Right lobe of liver (tissue), 6 donors: ENCODE measurements around the gene OR10J4. TPM values are rescaled to one million over a fixed set of nuclear protein-coding genes. Genes with fewer than 3 reads are reported as not detected.

Experiments
- ATAC-seq, 4 donors: fragments of 200-7000 bp; cut with Tn5 transposase; one replicate each; pipeline ENCODE4 v1.9.1; 2020; ENCODE audit warnings: mild to moderate bottlenecking in 4 of 4, moderate library complexity in 4 of 4
- DNase-seq, 3 donors: peaks; one replicate each; pipeline ENCODE4 v3.0.0-alpha.2; 2020
- H3K27ac ChIP-seq, 3 donors: fragments of 200-600 bp; one replicate each; pipeline ENCODE4 v1.8.0; 2022
- H3K27me3 ChIP-seq, 2 donors: fragments of 200-600 bp; one replicate each; pipeline ENCODE4 v1.8.0; 2022
- H3K36me3 ChIP-seq, 4 donors: fragments of 200-600 bp; sonication (generic) in 1 of 4; one replicate each; pipeline versions ENCODE4 v1.5.1 to v1.8.0; 2017 to 2022; ENCODE audit warnings: control low read depth in 1 of 4
- H3K4me1 ChIP-seq, 4 donors: fragments of 200-600 bp; sonication (generic) in 1 of 4; one replicate each; pipeline versions ENCODE4 v1.5.1 to v1.8.0; 2017 to 2022; ENCODE audit warnings: control low read depth in 1 of 4
- H3K4me3 ChIP-seq, 3 donors: fragments of 200-600 bp; one replicate each; pipeline ENCODE4 v1.8.0; 2022
- H3K9me3 ChIP-seq, 4 donors: fragments of 200-600 bp; sonication (generic) in 1 of 4; one replicate each; pipeline versions ENCODE4 v1.5.1 to v1.8.0; 2017 to 2022; ENCODE audit warnings: control low read depth in 1 of 4
- CTCF ChIP-seq, 4 donors: fragments of 200-600 bp in 3 of 4; fragments of 450-650 bp in 1 of 4; IDR thresholded peaks; one replicate each; pipeline versions ENCODE4 v1.5.1 to v1.8.0; 2016 to 2022; ENCODE audit warnings: antibody characterized with exemption in 4 of 4, mild to moderate bottlenecking in 2 of 4
- POLR2A ChIP-seq: fragments of 450-650 bp; IDR thresholded peaks from one replicate; pipeline ENCODE4 v1.6.1; 2017; ENCODE audit warnings: antibody characterized with exemption, mild to moderate bottlenecking
- WGBS: methylation state at CpG from one replicate; pipeline ENCODE4 v1.1.6; 2018; ENCODE audit warnings: low coverage, low lambda C conversion rate; ENCODE audit not compliant: insufficient coverage; ENCODE audit errors: missing lambda C conversion rate; 5-methylcytosine and 5-hydroxymethylcytosine counted together
- intact Hi-C, 2 donors: fragments of 100-400 bp; cut with DNase I; formaldehyde crosslinking; loops; one replicate each; pipeline versions ENCODE4 v1.11.2 to v1.14.1; 2022
- total RNA-seq, 6 experiments: library from RNA; depleted of rRNA in 2 of 6; stranded (reverse); fragments of >200 nt in 2 of 6; fragmentation: NEBNext Ultra II Directional in 3 of 6; extraction: Animal tissue kit (Norgen Biotek cat#: 25700) in 3 of 6; gene quantifications; one replicate each; pipeline versions ENCODE4 v1.1.0 to v1.2.4, GENCODE V29; 2016 to 2023
- donor health status: DM: no; HTN: yes; CAD: no.
- donor health status: DM: no; HTN: no; CAD: no.
- donor health status: DM: no; HTN: no; CAD: no.
- donor health status: DM: no; HTN: yes; CAD: no.
- donor health status: DM: no; HTN: yes; CAD: no.

OR10J4 gene
- total RNA-seq, 6 experiments from 2014 or later: not detected

GRCh38 chr1:159429074-159429861 is 2.7 kb upstream of the OR10J4 start:
- Histone ChIP-seq H3K36me3 (no peaks in the 10 kb centered on the region), H3K9me3 (no peaks in the 10 kb centered on the region), H3K4me1 (no peaks in the 10 kb centered on the region), H3K27ac (no peak overlapping the region), H3K4me3 (no peak overlapping the region), H3K27me3 (no peaks in the 10 kb centered on the region)
- ATAC-seq: peak in 1 of 4 donors; percentile 25
- 86% methylated on average over 4 of the region's 4 CpGs for WGBS
- no peak for DNase-seq
- intact Hi-C loops: no loop called here
- no peak for TF ChIP-seq CTCF (IDR thresholded peaks at IDR 0.05)
- no peak for TF ChIP-seq POLR2A

- no peak overlapping the region for H3K4me3 ChIP-seq
- 72% methylated on average over 6 of the region's 6 CpGs for WGBS
- H3K36me3 ChIP-seq: no peaks in the 10 kb centered on the region
- no peak for TF ChIP-seq CTCF (IDR thresholded peaks at IDR 0.05)
- TF ChIP-seq POLR2A: no peak
- no peaks in the 10 kb centered on the region for H3K9me3 ChIP-seq
- no peak overlapping the region for H3K27ac ChIP-seq
- DNase-seq (no peak), ATAC-seq (peak in 3 of 4 donors; percentile 28 to 47 (median 33))
- intact Hi-C loops: no loop called here
- H3K27me3 ChIP-seq: no peaks in the 10 kb centered on the region
- no peaks in the 10 kb centered on the region for H3K4me1 ChIP-seq
Measured at GRCh38 chr1:159430985-159431384, 1.0 kb upstream of the OR10J4 start.

GRCh38 chr1:159436469-159436868 is 4.5 kb downstream of the OR10J4 start:
- 46% methylated on average over 4 of the region's 4 CpGs for WGBS
- intact Hi-C loops: no loop called here
- H3K36me3 ChIP-seq: no peaks in the 10 kb centered on the region
- no peaks in the 10 kb centered on the region for H3K27me3 ChIP-seq
- no peak overlapping the region for H3K4me3 ChIP-seq
- DNase-seq (no peak), ATAC-seq (peak in 2 of 4 donors; percentile 14 to 36)
- no peak overlapping the region for H3K27ac ChIP-seq
- H3K9me3 ChIP-seq: no peaks in the 10 kb centered on the region
- H3K4me1 ChIP-seq: peaks cover 0 to 3% (median 0%) of the 10 kb centered on the region in 4 donors
- TF ChIP-seq POLR2A: no peak
- TF ChIP-seq CTCF (IDR thresholded peaks at IDR 0.05): no peak

GRCh38 chr1:159439422-159439821 is 7.4 kb downstream of the OR10J4 start, which contains the start of gene OR10J1:
TSS of gene OR10J1 (plus strand) at chr1:159439722. CDS start at chr1:159439792, 70 bp downstream.
- TF ChIP-seq CTCF (IDR thresholded peaks at IDR 0.05) (no peak), POLR2A (no peak)
- ATAC-seq: no peak
- Histone ChIP-seq H3K36me3 (no peaks in the 10 kb centered on the region), H3K4me3 (no peak within 1 kb of the TSS), H3K9me3 (no peaks in the 10 kb centered on the region), H3K27me3 (no peaks in the 10 kb centered on the region), H3K27ac (no peak within 1 kb of the TSS), H3K4me1 (peaks cover 0 to 30% (median 12%) of the 10 kb centered on the region in 4 donors)
- intact Hi-C loops: no loop called here
- no peak for DNase-seq
